Small intestine (tissue), 7 donors: ENCODE measurements around the gene CLOCK. TPM values are rescaled to one million over a fixed set of nuclear protein-coding genes. Genes with fewer than 3 reads are reported as not detected.

Source experiments
- DNase-seq, 2 donors: peaks; one replicate each; pipeline versions ENCODE4 v3.0.0 to v3.0.0-alpha.2; 2013
- FAIRE-seq: peaks from 2 replicates; lab custom pipeline; 2012; peaks lifted over from hg19 to GRCh38; lab: Jason Lieb, UNC
- H3K27ac ChIP-seq, 3 donors: one replicate each; pipeline ENCODE4 v1.5.1; 2013; ENCODE audit warnings: low read length in 2 of 3, mild to moderate bottlenecking in 2 of 3, control low read depth in 1 of 3, inconsistent platforms in 1 of 3, low read depth in 1 of 3, moderate library complexity in 1 of 3
- H3K27me3 ChIP-seq, 3 donors: one replicate each; pipeline ENCODE4 v1.6.1; 2013; ENCODE audit warnings: low read length in 3 of 3, inconsistent platforms in 1 of 3; ENCODE audit not compliant: control insufficient read depth in 3 of 3, insufficient read depth in 3 of 3
- H3K36me3 ChIP-seq, 3 donors: one replicate each; pipeline ENCODE4 v1.6.1; 2013; ENCODE audit warnings: low read length in 3 of 3, inconsistent platforms in 1 of 3, low read depth in 1 of 3, mild to moderate bottlenecking in 1 of 3, moderate library complexity in 1 of 3; ENCODE audit not compliant: control insufficient read depth in 3 of 3, insufficient read depth in 2 of 3
- H3K4me1 ChIP-seq, 3 donors: one replicate each; pipeline ENCODE4 v1.6.1; 2013; ENCODE audit warnings: low read length in 2 of 3, inconsistent platforms in 1 of 3, low read depth in 1 of 3, mild to moderate bottlenecking in 1 of 3, moderate library complexity in 1 of 3; ENCODE audit not compliant: control insufficient read depth in 3 of 3, insufficient read depth in 2 of 3
- H3K4me3 ChIP-seq, 3 donors: one replicate each; pipeline ENCODE4 v1.5.1; 2013; ENCODE audit warnings: low read length in 3 of 3, control low read depth in 1 of 3, inconsistent platforms in 1 of 3, low read depth in 1 of 3, mild to moderate bottlenecking in 1 of 3, moderate library complexity in 1 of 3
- H3K9me3 ChIP-seq, 2 donors: one replicate each; pipeline ENCODE4 v1.6.1; 2013; ENCODE audit warnings: low read depth in 1 of 2, low read length in 1 of 2; ENCODE audit not compliant: control insufficient read depth in 2 of 2, insufficient read depth in 1 of 2
- WGBS, 3 donors: extraction: QIAGEN DNeasy Blood & Tissue Kit; methylation state at CpG; one replicate each; pipeline ENCODE4 v1.1.7; 2013; 5-methylcytosine and 5-hydroxymethylcytosine counted together
- polyA plus RNA-seq, 4 donors: library from polyadenylated mRNA; stranded (reverse) in 3 of 4; unstranded in 1 of 4; fragments of 200-250 nt in 3 of 4; fragments of 120-200 nt in 1 of 4; gene quantifications; one replicate each; pipeline versions ENCODE4 v1.2.1 to v1.2.3, GENCODE V29; 2013
- donor health status: healthy with polysubstance abuse.
- donor health status: control.
- donor health status: control.
- donor health status: Bipolar disorder and iron deficiency.
- donor health status: healthy.

CLOCK gene
- polyA plus RNA-seq, 4 donors, result 5.7 to 15.5 (median 7.0) TPM

DNA sequence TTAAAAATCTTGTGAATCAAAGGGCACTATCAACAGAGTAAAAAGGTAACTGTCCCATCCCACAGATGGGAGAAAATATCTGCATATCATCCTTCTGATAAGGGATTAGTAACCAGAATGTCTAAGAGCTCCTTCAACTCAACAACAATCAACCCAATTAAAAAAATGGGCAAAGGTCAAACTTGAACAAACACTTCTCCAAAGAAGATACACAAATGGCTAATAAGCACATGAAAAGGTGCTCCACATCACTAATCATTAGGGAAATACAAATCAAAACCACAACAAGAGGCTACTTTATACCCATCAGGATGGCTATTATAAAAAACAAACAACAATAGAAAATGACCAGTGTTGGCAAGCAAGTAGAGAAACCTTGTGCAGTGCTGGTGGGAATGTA lies 107.7 kb downstream of the CLOCK start:
- FAIRE-seq, result no peak

DNA sequence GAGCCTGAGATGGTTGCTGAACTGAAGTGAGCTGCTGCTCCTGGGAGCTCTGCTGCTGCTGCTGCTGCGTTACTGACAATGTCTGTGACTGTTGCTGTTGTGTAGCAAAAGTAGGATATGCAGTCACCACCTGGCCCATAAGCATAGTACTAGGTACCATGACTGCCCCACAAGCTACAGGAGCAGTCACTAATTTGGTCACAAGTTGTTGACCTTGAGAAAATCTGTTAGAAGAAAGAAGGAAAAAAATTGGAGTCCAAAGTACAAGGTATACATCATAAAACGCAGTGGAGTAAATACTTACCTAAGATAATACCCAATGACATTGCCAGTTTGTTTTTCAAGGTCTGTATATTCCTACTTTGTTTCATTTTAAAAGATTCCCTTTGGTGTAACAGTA lies 108.4 kb downstream of the CLOCK start:
- no peak overlapping the region for H3K4me3 ChIP-seq
- 32 to 76% (median 56%) methylated on average over 2 of the region's 2 CpGs for WGBS, 3 donors
- peaks cover 0 to 19% (median 2%) of the 10 kb centered on the region in 3 donors for H3K4me1 ChIP-seq
- FAIRE-seq, result no peak
- peak; percentile 83 to 85 for DNase-seq
- H3K27ac ChIP-seq, result peak overlapping the region; percentile 73 to 91 (median 81)
- peaks cover 0 to 14% (median 0%) of the 10 kb centered on the region in 3 donors for H3K36me3 ChIP-seq
- H3K9me3 ChIP-seq, result no peaks in the 10 kb centered on the region
- no peaks in the 10 kb centered on the region for H3K27me3 ChIP-seq

More for the DNA sequence above, 107.7 kb downstream of the CLOCK start:
- no peaks in the 10 kb centered on the region for H3K9me3 ChIP-seq
- peak; percentile 22 to 65 for DNase-seq
- H3K4me3 ChIP-seq, result no peak overlapping the region
- peak overlapping the region in 1 of 3 donors; percentile 91 for H3K27ac ChIP-seq
- peaks cover 0 to 19% (median 2%) of the 10 kb centered on the region in 3 donors for H3K4me1 ChIP-seq
- H3K27me3 ChIP-seq, result no peaks in the 10 kb centered on the region
- H3K36me3 ChIP-seq, result peaks cover 0 to 14% (median 0%) of the 10 kb centered on the region in 3 donors

DNA sequence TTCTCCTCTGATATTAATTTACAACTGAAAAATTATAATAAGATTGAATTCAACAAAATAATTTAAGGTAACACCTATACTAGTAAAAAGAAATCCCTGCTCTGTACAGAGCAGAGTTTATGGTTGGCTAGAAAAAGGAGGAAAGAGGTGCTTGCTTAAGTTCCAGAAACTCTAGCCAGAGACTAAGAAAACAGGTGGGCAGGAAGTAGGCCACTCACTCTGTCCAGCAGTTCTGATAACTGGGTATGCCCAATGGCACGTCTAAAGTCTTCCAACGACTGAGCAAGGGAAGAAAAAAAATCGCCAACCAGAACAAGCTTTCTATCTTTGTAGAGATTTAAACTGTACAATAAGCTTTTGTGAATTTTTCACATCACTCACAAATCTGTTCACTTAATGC lies 108.9 kb downstream of the CLOCK start:
- H3K9me3 ChIP-seq, result no peaks in the 10 kb centered on the region
- no peak for FAIRE-seq
- no peak overlapping the region for H3K4me3 ChIP-seq
- no peaks in the 10 kb centered on the region for H3K27me3 ChIP-seq
- 51 to 61% (median 52%) methylated on average over 3 of the region's 3 CpGs for WGBS, 3 donors
- H3K27ac ChIP-seq, result peak overlapping the region; percentile 73 to 91 (median 81)
- no peak for DNase-seq
- peaks cover 0 to 19% (median 2%) of the 10 kb centered on the region in 3 donors for H3K4me1 ChIP-seq
- H3K36me3 ChIP-seq, result peaks cover 0 to 10% (median under 1%) of the 10 kb centered on the region in 3 donors

DNA sequence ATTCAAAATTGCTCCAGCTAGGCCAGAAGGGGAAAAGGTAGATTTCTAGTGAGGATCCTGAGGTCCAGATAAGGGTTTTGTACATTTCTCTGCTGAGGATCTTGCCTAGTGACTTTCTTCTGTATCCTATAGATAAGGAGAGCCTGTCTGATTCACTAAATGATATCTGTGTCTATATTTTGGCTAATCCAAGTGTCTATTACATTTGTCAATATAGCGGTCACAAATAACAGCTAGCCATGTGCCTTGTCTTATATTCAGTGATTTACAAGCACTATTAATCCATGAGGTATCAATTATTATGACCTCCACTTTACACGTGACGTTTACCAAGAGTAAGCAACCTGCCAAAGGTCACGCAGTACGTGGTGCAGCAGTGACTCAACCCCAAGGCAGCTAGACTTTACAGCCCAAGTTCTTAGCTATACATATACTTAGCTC lies 109.3 kb downstream of the CLOCK start:
- DNase-seq, result peak; percentile 83 to 95
- no peak for FAIRE-seq
- peaks cover 0 to 12% (median 5%) of the 10 kb centered on the region in 3 donors for H3K36me3 ChIP-seq
- 26 to 60% (median 41%) methylated on average over 5 of the region's 5 CpGs for WGBS, 3 donors
- H3K4me3 ChIP-seq, result no peak overlapping the region
- H3K27me3 ChIP-seq, result no peaks in the 10 kb centered on the region
- peaks cover 0 to 19% (median 2%) of the 10 kb centered on the region in 3 donors for H3K4me1 ChIP-seq
- H3K9me3 ChIP-seq, result no peaks in the 10 kb centered on the region
- peak overlapping the region in 2 of 3 donors; percentile 20 to 91 for H3K27ac ChIP-seq

DNA sequence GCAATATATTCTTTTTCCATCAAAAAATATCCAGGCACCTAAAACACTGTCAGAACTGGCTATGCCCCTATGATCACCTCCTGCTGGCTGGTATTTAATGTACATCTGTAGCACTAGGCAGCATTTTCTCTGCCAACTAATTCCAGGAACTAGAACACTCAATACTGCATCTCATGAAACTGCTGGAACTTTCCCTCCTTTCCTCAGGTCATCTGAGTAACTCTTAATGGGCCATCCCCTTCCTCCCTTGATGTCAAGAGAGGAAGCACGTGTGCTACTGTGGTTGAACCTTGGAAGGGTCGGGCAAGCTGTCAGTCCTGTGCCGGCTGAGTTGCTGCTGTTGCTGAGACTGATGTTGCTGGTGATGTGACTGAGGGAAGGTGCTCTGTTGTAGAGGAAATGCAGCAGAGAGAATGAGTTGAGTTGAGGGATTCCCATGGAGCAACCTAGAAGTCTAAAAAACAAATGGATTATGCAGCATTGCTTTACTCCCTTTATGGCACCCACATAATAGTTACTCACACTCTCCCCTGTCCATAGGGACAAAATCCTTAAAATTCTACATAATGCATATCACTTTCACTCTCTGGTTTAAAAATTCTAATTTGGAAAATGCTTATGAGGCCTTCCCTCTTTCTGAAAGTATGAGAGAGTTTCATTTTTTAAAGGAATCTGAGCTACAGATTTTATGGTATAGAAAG lies 111.4 kb downstream of the CLOCK start:
- 37 to 55% (median 53%) methylated on average over 3 of the region's 3 CpGs for WGBS, 3 donors
- Histone ChIP-seq H3K9me3 (no peaks in the 10 kb centered on the region), H3K27ac (no peak overlapping the region), H3K27me3 (no peaks in the 10 kb centered on the region), H3K4me1 (peaks cover 0 to 19% (median 2%) of the 10 kb centered on the region in 3 donors), H3K36me3 (peaks cover 0 to 10% (median 9%) of the 10 kb centered on the region in 3 donors), H3K4me3 (no peak overlapping the region)
- FAIRE-seq (no peak), DNase-seq (peak; percentile 8 to 33)

DNA sequence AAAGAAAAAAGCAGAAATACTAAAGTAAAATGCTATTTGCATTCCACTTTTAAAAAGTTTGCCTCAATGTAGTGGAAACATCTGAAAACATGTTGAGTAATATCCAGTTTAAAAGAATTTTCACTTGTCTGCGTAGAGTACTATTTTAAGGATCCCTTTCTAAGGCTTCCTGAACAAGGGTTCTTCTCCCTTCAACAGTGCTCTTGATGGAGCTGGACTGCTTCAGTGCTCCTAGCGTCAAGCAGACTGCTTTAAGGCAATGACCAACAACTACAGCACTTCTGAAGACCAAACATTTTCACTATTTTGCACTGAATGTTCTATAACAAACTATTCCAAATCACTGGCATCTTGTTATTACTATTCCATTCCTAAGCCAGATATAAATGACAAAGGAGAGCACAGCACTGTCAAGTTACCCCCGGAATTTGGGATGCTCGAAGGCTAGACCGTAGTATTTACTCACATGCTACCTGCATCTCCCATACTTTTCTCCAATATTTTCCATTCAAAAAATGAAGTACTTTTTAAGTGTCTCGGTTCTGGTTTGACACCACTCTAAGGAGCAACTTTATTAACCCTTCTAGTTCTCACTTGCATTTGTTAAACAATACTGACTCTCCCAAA lies 114.9 kb downstream of the CLOCK start:
- WGBS, 3 donors, result 77 to 88% (median 78%) methylated on average over 6 of the region's 6 CpGs
- no peaks in the 10 kb centered on the region for H3K9me3 ChIP-seq
- DNase-seq (no peak), FAIRE-seq (no peak)
- H3K27ac ChIP-seq, result no peak overlapping the region
- peaks cover 0 to 14% (median 10%) of the 10 kb centered on the region in 3 donors for H3K36me3 ChIP-seq
- H3K27me3 ChIP-seq, result no peaks in the 10 kb centered on the region
- H3K4me1 ChIP-seq, result no peaks in the 10 kb centered on the region
- no peak overlapping the region for H3K4me3 ChIP-seq

DNA sequence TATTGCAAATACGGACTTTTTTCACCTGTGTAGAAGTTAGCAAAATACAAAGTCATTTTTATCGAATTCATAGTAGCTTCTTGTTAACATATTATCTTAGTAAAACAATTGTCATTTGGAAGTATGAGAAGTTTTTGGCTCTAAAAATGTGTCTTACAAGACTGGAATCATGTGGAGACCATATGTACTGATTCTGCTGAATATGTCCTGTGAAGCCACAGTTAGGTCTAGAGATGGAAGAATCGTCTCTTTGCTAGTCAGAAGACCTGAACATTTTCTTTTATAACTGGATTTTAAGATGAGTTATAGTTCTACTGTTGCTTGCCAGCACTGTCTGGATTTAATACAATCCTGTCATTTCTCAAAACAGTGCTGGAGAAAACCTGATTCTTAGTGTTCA lies 121.9 kb downstream of the CLOCK start:
- Histone ChIP-seq H3K27me3 (no peaks in the 10 kb centered on the region), H3K27ac (no peak overlapping the region), H3K9me3 (no peaks in the 10 kb centered on the region), H3K4me1 (no peaks in the 10 kb centered on the region), H3K4me3 (no peak overlapping the region), H3K36me3 (peaks cover 12 to 46% (median 12%) of the 10 kb centered on the region in 3 donors)
- DNase-seq (no peak), FAIRE-seq (no peak)
- 87 to 92% (median 91%) methylated on average over 3 of the region's 3 CpGs for WGBS, 3 donors

DNA sequence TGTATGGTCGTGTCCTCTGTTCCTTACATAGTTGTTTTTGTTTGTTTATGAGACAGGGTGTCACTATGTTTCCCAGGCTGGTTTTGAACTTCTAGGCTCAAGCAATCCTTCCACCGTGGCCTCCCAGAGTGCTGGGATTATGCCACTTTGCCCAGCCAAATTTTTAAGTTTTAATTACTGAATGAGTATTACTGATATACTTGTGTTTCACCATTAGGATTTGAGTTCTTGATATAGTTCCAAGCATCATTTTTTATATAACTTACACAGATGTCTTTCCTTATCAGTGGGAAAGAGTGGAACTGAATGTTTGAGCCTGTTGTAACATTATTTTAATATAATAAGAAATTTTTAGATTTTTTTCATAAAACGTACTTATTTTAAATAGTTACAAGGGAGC lies 130.5 kb downstream of the CLOCK start:
- Histone ChIP-seq H3K4me3 (no peak overlapping the region), H3K27me3 (no peaks in the 10 kb centered on the region), H3K27ac (no peak overlapping the region), H3K4me1 (no peaks in the 10 kb centered on the region), H3K9me3 (no peaks in the 10 kb centered on the region), H3K36me3 (peaks cover 7 to 47% (median 17%) of the 10 kb centered on the region in 3 donors)
- 83 to 90% (median 89%) methylated on average over 3 of the region's 3 CpGs for WGBS, 3 donors
- FAIRE-seq (no peak), DNase-seq (no peak)
